OCI-LY3 (cell line): ENCODE data around the gene DMAC2.

Source experiments
- EZH2phosphoT487 ChIP-seq: fragments of 200-600 bp; shearing (Covaris generic); IDR thresholded peaks from 2 replicates; pipeline ENCODE4 v1.6.1; 2018; ENCODE audit warnings: antibody characterized with exemption, mixed run types, low read depth
- TF ChIP-seq, protein P1 (sequence below): fragments of 200-600, 300-600 bp; sonication (generic); IDR thresholded peaks from 2 replicates; pipeline ENCODE4 v1.5.1; 2014; ENCODE audit warnings: antibody characterized with exemption, low read length, low read depth

DNA sequence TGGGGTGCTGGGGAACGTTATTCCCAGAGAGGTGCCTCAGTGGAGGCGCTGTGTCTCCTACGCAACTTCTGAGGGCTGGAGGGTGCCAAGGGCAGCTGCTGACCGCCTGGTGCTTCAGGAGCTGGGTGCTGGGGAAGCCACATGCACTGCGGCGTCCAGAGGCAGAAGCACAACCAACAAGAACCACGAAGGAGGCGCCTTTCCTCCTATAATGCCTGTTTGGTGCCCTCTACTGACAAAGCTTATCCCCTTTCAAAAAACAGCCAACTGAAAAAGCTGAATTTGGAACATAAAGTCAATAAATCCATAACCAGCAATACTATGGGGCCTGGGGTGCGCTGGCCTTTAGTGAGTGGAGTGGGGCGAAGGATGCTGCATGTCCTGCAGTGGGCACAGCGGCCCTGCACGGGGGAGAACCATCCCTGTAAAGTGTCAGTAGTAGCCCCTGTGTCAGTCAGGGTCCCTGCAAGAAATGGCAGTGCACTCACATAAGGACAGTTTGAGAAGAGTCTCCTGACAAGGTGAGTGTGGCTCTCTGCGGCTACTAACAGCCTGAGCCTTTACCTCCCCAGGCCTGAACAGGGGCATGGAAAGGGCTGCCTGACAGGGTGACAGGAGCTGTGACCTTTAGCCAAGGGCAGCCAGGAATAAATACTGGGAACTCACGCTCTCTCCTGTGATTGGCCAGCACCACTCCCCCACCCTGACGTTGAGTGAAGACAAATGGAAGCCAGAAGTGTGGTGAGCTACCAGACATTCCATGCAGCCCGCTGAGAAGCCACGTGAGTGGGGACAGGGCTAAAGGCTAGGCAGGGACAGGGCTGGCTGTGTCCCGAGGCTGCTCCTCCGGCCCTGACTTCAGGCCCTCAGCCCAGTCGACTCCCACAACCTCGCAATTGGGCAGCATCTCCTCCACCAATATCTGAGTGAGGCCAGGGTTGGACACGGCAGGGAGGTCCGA is 8.0 kb downstream of the DMAC2 start:
- TF ChIP-seq, protein P1, sequence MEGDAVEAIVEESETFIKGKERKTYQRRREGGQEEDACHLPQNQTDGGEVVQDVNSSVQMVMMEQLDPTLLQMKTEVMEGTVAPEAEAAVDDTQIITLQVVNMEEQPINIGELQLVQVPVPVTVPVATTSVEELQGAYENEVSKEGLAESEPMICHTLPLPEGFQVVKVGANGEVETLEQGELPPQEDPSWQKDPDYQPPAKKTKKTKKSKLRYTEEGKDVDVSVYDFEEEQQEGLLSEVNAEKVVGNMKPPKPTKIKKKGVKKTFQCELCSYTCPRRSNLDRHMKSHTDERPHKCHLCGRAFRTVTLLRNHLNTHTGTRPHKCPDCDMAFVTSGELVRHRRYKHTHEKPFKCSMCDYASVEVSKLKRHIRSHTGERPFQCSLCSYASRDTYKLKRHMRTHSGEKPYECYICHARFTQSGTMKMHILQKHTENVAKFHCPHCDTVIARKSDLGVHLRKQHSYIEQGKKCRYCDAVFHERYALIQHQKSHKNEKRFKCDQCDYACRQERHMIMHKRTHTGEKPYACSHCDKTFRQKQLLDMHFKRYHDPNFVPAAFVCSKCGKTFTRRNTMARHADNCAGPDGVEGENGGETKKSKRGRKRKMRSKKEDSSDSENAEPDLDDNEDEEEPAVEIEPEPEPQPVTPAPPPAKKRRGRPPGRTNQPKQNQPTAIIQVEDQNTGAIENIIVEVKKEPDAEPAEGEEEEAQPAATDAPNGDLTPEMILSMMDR, result peak; percentile 28; the same call in 1 of the 2 replicates
- no peak for TF ChIP-seq EZH2phosphoT487
